GM12878 (cell line): Measurements from ENCODE around the gene NUCB1. TPM values are rescaled to one million over a fixed set of nuclear protein-coding genes. Genes with fewer than 3 reads are reported as not detected.

Experiments used
- ATAC-seq: fragments of 200-7000 bp; cut with Tn5 transposase; 3 replicates; pipeline ENCODE4 v1.9.1; 2020; ENCODE audit warnings: mild to moderate bottlenecking, moderate library complexity
- BruUV-seq: library from RNA; stranded (reverse); fragments of 400-500 nt; replicated peaks from 2 replicates; lab custom pipeline; 2021; lab: Mats Ljungman, UMichigan
- CTCF ChIA-PET: fragments of 300-600 bp; sonication (Branson Sonifier 250); formaldehyde crosslinking; extraction: SDS; loops from one replicate; lab custom pipeline; 2021; ENCODE audit warnings: inconsistent platforms; lab: Yijun Ruan, JAX
- POLR2A ChIA-PET: fragments of 350-600 bp; formaldehyde crosslinking; extraction: SDS; loops from one replicate; lab custom pipeline; 2021; ENCODE audit warnings: inconsistent platforms; lab: Charles Lee
- RAD21 ChIA-PET: fragments of 300-600 bp; sonication (Branson Sonifier 250); formaldehyde crosslinking; loops from one replicate; lab custom pipeline; 2023; ENCODE audit warnings: antibody characterized with exemption; ENCODE audit not compliant: unreplicated experiment; lab: Charles Lee
- SMC1A ChIA-PET: fragments of 300-600 bp; sonication (Branson Sonifier 250); formaldehyde crosslinking; loops from one replicate; lab custom pipeline; 2023; ENCODE audit not compliant: unreplicated experiment, uncharacterized antibody; lab: Charles Lee
- DNase-seq: peaks from one replicate; pipeline ENCODE4 v3.0.0-alpha.2; 2011; ENCODE audit warnings: low read depth, low spot score
- FAIRE-seq: peaks from 3 replicates; lab custom pipeline; 2011; peaks lifted over from hg19 to GRCh38; lab: Jason Lieb, UNC
- H2AFZ ChIP-seq: 2 replicates; pipeline ENCODE4 v1.6.0; 2011; ENCODE audit warnings: low read depth, low read length, control low read depth; ENCODE audit not compliant: control insufficient read depth
- H3K27ac ChIP-seq: 2 replicates; pipeline ENCODE4 v1.5.1; 2011; ENCODE audit warnings: control low read depth; ENCODE audit not compliant: control insufficient read depth, insufficient read depth
- H3K27me3 ChIP-seq, 2 experiments: replicated peaks in 1 of 2; 2 replicates each; pipeline versions ENCODE4 v1.6.0 to v1.6.1; 2011; ENCODE audit warnings: low read length in 1 of 2; ENCODE audit not compliant: control insufficient read depth in 2 of 2, insufficient read depth in 2 of 2
- H3K36me3 ChIP-seq, 2 experiments: 2 replicates each; pipeline ENCODE4 v1.5.1; 2011; ENCODE audit warnings: low read length in 1 of 2; ENCODE audit not compliant: control insufficient read depth in 2 of 2, insufficient read depth in 2 of 2
- H3K4me1 ChIP-seq: 2 replicates; pipeline ENCODE4 v1.6.1; 2011; ENCODE audit warnings: mild to moderate bottlenecking, low read length, moderate library complexity, mixed read lengths; ENCODE audit not compliant: control insufficient read depth, insufficient read depth
- H3K4me2 ChIP-seq: 2 replicates; pipeline ENCODE4 v1.6.0; 2011; ENCODE audit warnings: control low read depth; ENCODE audit not compliant: control insufficient read depth, insufficient read depth
- H3K4me3 ChIP-seq: fragments of 200-600 bp; sonication (generic); 2 replicates; pipeline ENCODE4 v1.5.1; 2016
- H3K79me2 ChIP-seq: 2 replicates; pipeline ENCODE4 v1.6.0; 2011; ENCODE audit warnings: low read length; ENCODE audit not compliant: control insufficient read depth, insufficient read depth
- H3K9ac ChIP-seq: 2 replicates; pipeline ENCODE4 v1.8.0; 2011; ENCODE audit warnings: low read length, control low read depth, mixed read lengths; ENCODE audit not compliant: control insufficient read depth, insufficient read depth
- H3K9me3 ChIP-seq: replicated peaks from 3 replicates; pipeline ENCODE4 v1.5.1; 2011; ENCODE audit warnings: mild to moderate bottlenecking, low read length; ENCODE audit not compliant: control insufficient read depth, insufficient read depth
- H4K20me1 ChIP-seq: 2 replicates; pipeline ENCODE4 v1.6.0; 2011; ENCODE audit not compliant: control insufficient read depth, insufficient read depth
- ATF3 ChIP-seq: IDR thresholded peaks from 2 replicates; pipeline ENCODE4 v1.6.1; 2011; ENCODE audit warnings: low read depth, mild to moderate bottlenecking, low read length, moderate library complexity, borderline replicate concordance; ENCODE audit errors: extremely low read depth
- BHLHE40 ChIP-seq, 2 experiments: fragments of 450-650 bp in 1 of 2; IDR thresholded peaks; 2 replicates each; pipeline ENCODE4 v1.6.1; 2011 to 2017; ENCODE audit warnings: low read depth in 2 of 2, borderline replicate concordance in 1 of 2, improper control_type of control experiment in 1 of 2, low read length in 1 of 2, mild to moderate bottlenecking in 1 of 2
- IRF4 ChIP-seq: IDR thresholded peaks from 2 replicates; pipeline ENCODE4 v1.6.1; 2011; ENCODE audit warnings: low read depth, low read length
- KDM1A ChIP-seq: fragments of 200-600 bp; sonication (generic); IDR thresholded peaks from 2 replicates; pipeline ENCODE4 v1.6.1; 2016; ENCODE audit warnings: borderline replicate concordance
- LARP7 ChIP-seq: fragments of 450-650 bp; IDR thresholded peaks from 2 replicates; pipeline ENCODE4 v1.6.1; 2017; ENCODE audit warnings: mild to moderate bottlenecking
- NFYA ChIP-seq: IDR thresholded peaks from 2 replicates; pipeline ENCODE4 v1.6.1; 2011; ENCODE audit warnings: low read depth, mild to moderate bottlenecking, low read length, improper control_type of control experiment, borderline replicate concordance
- NR2C2 ChIP-seq: IDR thresholded peaks from 2 replicates; pipeline ENCODE4 v1.6.1; 2011; ENCODE audit warnings: borderline replicate concordance, low read depth; ENCODE audit not compliant: control insufficient read depth, insufficient read length
- POLR2AphosphoS2 ChIP-seq: IDR thresholded peaks from 2 replicates; pipeline ENCODE4 v1.6.1; 2011; ENCODE audit warnings: low read depth, mild to moderate bottlenecking, low read length, improper control_type of control experiment, moderate library complexity
- RAD21 ChIP-seq: IDR thresholded peaks from 2 replicates; pipeline ENCODE4 v1.6.1; 2011; ENCODE audit warnings: mild to moderate bottlenecking, low read depth, low read length, moderate library complexity; ENCODE audit not compliant: insufficient read depth
- SRF ChIP-seq, 2 experiments: IDR thresholded peaks; 2 replicates each; pipeline ENCODE4 v1.6.1; 2011; ENCODE audit warnings: low read depth in 2 of 2, low read length in 2 of 2, mild to moderate bottlenecking in 1 of 2, moderate library complexity in 1 of 2
- TCF7 ChIP-seq: IDR thresholded peaks from 2 replicates; pipeline ENCODE4 v1.6.1; 2014; ENCODE audit warnings: antibody characterized with exemption, borderline replicate concordance
- WGBS: methylation state at CpG from one replicate; pipeline ENCODE4 v1.1.6; 2016; ENCODE audit warnings: low lambda C conversion rate; ENCODE audit not compliant: insufficient replicate concordance, insufficient coverage; ENCODE audit errors: missing lambda C conversion rate; 5-methylcytosine and 5-hydroxymethylcytosine counted together
- in situ Hi-C: fragments of 300-500 bp; cut with MboI; formaldehyde crosslinking; loops from 9 replicates; pipeline ENCODE4 v1.14.3; 2018; ENCODE audit warnings: mixed read lengths
- intact Hi-C: fragments of 100-400 bp; cut with micrococcal nuclease; formaldehyde crosslinking; loops from one replicate; pipeline ENCODE4 v1.14.2; 2022; ENCODE audit not compliant: unreplicated experiment
- polyA plus RNA-seq, 11 experiments: library from polyadenylated mRNA; depleted of rRNA in 4 of 11; unstranded in 6 of 11; stranded (reverse) in 5 of 11; fragments of >200 nt; fragmentation: Nextera tagmentation in 4 of 11; fragmentation: Illumina TruSeq in 1 of 11; extraction: Ambion mirVana in 4 of 11; extraction: Trizol in 1 of 11; gene quantifications; 1 replicate in 1 of 11; 2 replicates in 10 of 11; pipeline versions ENCODE4 v1.2.1 to v1.2.3, GENCODE V29; 2011 to 2016; ENCODE audit warnings: inconsistent platforms in 2 of 11, missing spikeins in 2 of 11, low read depth in 1 of 11
- total RNA-seq, 4 experiments: library from RNA; depleted of rRNA in 3 of 4; stranded (reverse); fragments of >200 nt in 3 of 4; fragmentation: Illumina TruSeq in 1 of 4; extraction: Trizol in 1 of 4; gene quantifications; 2 replicates each; pipeline versions ENCODE4 v1.2.1 to v1.2.3, GENCODE V29; 2013 to 2021
- TF ChIP-seq, protein P1 (sequence below): fragments of 450-650 bp; IDR thresholded peaks from 2 replicates; pipeline ENCODE4 v1.6.1; 2017; ENCODE audit warnings: antibody characterized with exemption, mild to moderate bottlenecking, moderate library complexity

The NUCB1 gene
- total and polyA plus RNA-seq, 10 of the 15 experiments (the other 5 are each of a cell fraction or from before 2014, with no cell fraction given), result 1.8 to 112 (median 44.5) TPM

- FAIRE-seq (no peak), ATAC-seq (no peak), DNase-seq (no peak)
- RAD21 ChIA-PET, result interaction anchor here (0.9 to 1.2 kb wide), 4 partner anchors 25 to 126 kb away, joined by 4 to 5 read pairs (median 5); partner anchors contain the start of genes GYS1, PPP1R15A and RUVBL2
- peak overlapping the region; percentile 99; the same call in 1 of the 2 replicates for H3K4me2 ChIP-seq
- peaks cover 5 to 34% of the 10 kb centered on the region in 2 experiments for H3K36me3 ChIP-seq
- WGBS, result 75% methylated on average over 4 of the region's 4 CpGs
- BruUV-seq, result TSS peak; percentile 35
- H3K79me2 ChIP-seq, result peaks cover 33% of the 10 kb centered on the region
- H3K4me3 ChIP-seq, result no peak overlapping the region
- H2AFZ ChIP-seq, result no peak overlapping the region
- no peaks in the 10 kb centered on the region for H3K9me3 ChIP-seq
- peak overlapping the region; percentile 61 for H3K27ac ChIP-seq
- H3K4me1 ChIP-seq, result peaks cover 31% of the 10 kb centered on the region
- CTCF ChIA-PET, result interaction anchor here (0.6 to 3.1 kb wide), 9 partner anchors 25 to 322 kb away, joined by 3 to 31 read pairs (median 4); partner anchors contain the start of genes CA11, GYS1 and RUVBL2
- no peaks in the 10 kb centered on the region for H3K27me3 ChIP-seq
- intact Hi-C loops, result loop anchor here (10.0 kb wide), 1 partner anchor 333 kb away; the partner anchor contains the start of gene DBP
- no peaks in the 10 kb centered on the region for H4K20me1 ChIP-seq
- TF ChIP-seq KDM1A (no peak), POLR2AphosphoS2 (0 out of 2 replicates have a peak, but pooled peaks have one; percentile 33)
- POLR2A ChIA-PET, result interaction anchor here (0.9 to 4.0 kb wide), 5 partner anchors 11 to 94 kb away, joined by 3 to 53 read pairs (median 15); partner anchors contain the start of genes BAX, GYS1, PPP1R15A and RUVBL2
- H3K9ac ChIP-seq, result no peak overlapping the region; the same call in 1 of the 2 replicates
- in situ Hi-C loops, result no loop called here
- SMC1A ChIA-PET, result interaction anchor here (1.0 to 3.2 kb wide), 10 partner anchors 10 to 180 kb away, joined by 4 to 28 read pairs (median 6); partner anchors contain the start of genes GYS1, HSD17B14 and RUVBL2
Measured at GRCh38 chr19:48968179-48968661, 68.1 kb downstream of the NUCB1 start.

- H3K4me3 ChIP-seq, result no peak overlapping the region
- BruUV-seq, result no TSS peak
- H3K79me2 ChIP-seq, result peaks cover 30% of the 10 kb centered on the region
- no peak overlapping the region for H3K4me2 ChIP-seq
- H3K4me1 ChIP-seq, result peaks cover 26% of the 10 kb centered on the region
- H3K27ac ChIP-seq, result no peak overlapping the region
- FAIRE-seq (no peak), ATAC-seq (no peak), DNase-seq (no peak)
- intact Hi-C loops (loop anchor here (10.0 kb wide), 1 partner anchor 334 kb away; the partner anchor contains the start of gene DBP), in situ Hi-C loops (no loop called here)
- peaks cover 5 to 36% of the 10 kb centered on the region in 2 experiments for H3K36me3 ChIP-seq
- H3K27me3 ChIP-seq, result no peaks in the 10 kb centered on the region
- SMC1A ChIA-PET, result interaction anchor here (1.9 to 2.9 kb wide), 2 partner anchors 9 to 95 kb away, joined by 9 to 12 read pairs; no protein-coding TSS in a partner anchor
- WGBS, result 98% methylated on average over 15 of the region's 15 CpGs
- no peak overlapping the region for H3K9ac ChIP-seq
- no peaks in the 10 kb centered on the region for H4K20me1 ChIP-seq
- H3K9me3 ChIP-seq, result no peaks in the 10 kb centered on the region
- RAD21 ChIA-PET, result interaction anchor here (1.0 kb wide), 1 partner anchor 58 kb away, joined by 3 read pairs; no protein-coding TSS in a partner anchor
- no peak overlapping the region for H2AFZ ChIP-seq
- POLR2A ChIA-PET, result interaction anchor here (4.0 kb wide), 1 partner anchor 94 kb away, joined by 53 read pairs; the partner anchor contains the start of gene PPP1R15A
- CTCF ChIA-PET, result interaction anchor here (2.8 to 6.1 kb wide), 3 partner anchors 124 to 173 kb away, joined by 18 to 113 read pairs (median 31); no protein-coding TSS in a partner anchor
- no peak for TF ChIP-seq LARP7
- TF ChIP-seq NFYA, result no peak
- TF ChIP-seq, protein P1, sequence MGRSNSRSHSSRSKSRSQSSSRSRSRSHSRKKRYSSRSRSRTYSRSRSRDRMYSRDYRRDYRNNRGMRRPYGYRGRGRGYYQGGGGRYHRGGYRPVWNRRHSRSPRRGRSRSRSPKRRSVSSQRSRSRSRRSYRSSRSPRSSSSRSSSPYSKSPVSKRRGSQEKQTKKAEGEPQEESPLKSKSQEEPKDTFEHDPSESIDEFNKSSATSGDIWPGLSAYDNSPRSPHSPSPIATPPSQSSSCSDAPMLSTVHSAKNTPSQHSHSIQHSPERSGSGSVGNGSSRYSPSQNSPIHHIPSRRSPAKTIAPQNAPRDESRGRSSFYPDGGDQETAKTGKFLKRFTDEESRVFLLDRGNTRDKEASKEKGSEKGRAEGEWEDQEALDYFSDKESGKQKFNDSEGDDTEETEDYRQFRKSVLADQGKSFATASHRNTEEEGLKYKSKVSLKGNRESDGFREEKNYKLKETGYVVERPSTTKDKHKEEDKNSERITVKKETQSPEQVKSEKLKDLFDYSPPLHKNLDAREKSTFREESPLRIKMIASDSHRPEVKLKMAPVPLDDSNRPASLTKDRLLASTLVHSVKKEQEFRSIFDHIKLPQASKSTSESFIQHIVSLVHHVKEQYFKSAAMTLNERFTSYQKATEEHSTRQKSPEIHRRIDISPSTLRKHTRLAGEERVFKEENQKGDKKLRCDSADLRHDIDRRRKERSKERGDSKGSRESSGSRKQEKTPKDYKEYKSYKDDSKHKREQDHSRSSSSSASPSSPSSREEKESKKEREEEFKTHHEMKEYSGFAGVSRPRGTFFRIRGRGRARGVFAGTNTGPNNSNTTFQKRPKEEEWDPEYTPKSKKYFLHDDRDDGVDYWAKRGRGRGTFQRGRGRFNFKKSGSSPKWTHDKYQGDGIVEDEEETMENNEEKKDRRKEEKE, result no peak
- no peak for TF ChIP-seq BHLHE40 (IDR thresholded peaks at IDR 0.05; ENCODE audit: borderline replicate concordance in 1 of 2, low read depth in 2 of 2, low read length in 1 of 2)
- no peak for TF ChIP-seq SRF (IDR thresholded peaks at IDR 0.05; ENCODE audit: low read depth in 2 of 2, low read length in 2 of 2)
- no peak for TF ChIP-seq NR2C2
- no peak for TF ChIP-seq RAD21
- no peak for TF ChIP-seq TCF7
- no peak for TF ChIP-seq ATF3
- no peak for TF ChIP-seq IRF4
Measured at GRCh38 chr19:48968813-48969218, 68.7 kb downstream of the NUCB1 start.
